ENCODE results near the gene DPT.

DPT gene

GRCh38 chr1:168687816-168688215 lies 41.2 kb downstream of the DPT start:
- no peak for DNase-seq (ENCODE audit: low read depth)
- no peak overlapping the region for H3K4me3 ChIP-seq (ENCODE audit: low read depth, low read length)
- TF ChIP-seq CTCF (IDR thresholded peaks at IDR 0.05; ENCODE audit: insufficient read depth, low read depth, low read length, missing control alignments) = no peak

GRCh38 chr1:168686666-168687065 lies 42.3 kb downstream of the DPT start:
- TF ChIP-seq CTCF (IDR thresholded peaks at IDR 0.05; ENCODE audit: insufficient read depth, low read depth, low read length, missing control alignments) = no peak
- no peak for DNase-seq (ENCODE audit: low read depth)
- H3K4me3 ChIP-seq (ENCODE audit: low read depth, low read length) = no peak overlapping the region

- TF ChIP-seq CTCF (IDR thresholded peaks at IDR 0.05; ENCODE audit: insufficient read depth, low read depth, low read length, missing control alignments) = no peak
- no peak for DNase-seq (ENCODE audit: low read depth)
Measured at GRCh38 chr1:168683871-168684270, 45.1 kb downstream of the DPT start.

GRCh38 chr1:168676861-168677260 lies 52.1 kb downstream of the DPT start:
- H3K4me3 ChIP-seq (ENCODE audit: low read depth, low read length) = no peak overlapping the region
- DNase-seq (ENCODE audit: low read depth) = no peak
- no peak for TF ChIP-seq CTCF (IDR thresholded peaks at IDR 0.05; ENCODE audit: insufficient read depth, low read depth, low read length, missing control alignments)

More at GRCh38 chr1:168683871-168684270, 45.1 kb downstream of the DPT start:
- no peak overlapping the region for H3K4me3 ChIP-seq (ENCODE audit: low read depth, low read length)

GRCh38 chr1:168676029-168676812 lies 52.8 kb downstream of the DPT start:
- DNase-seq (ENCODE audit: low read depth) = no peak
- no peak overlapping the region for H3K4me3 ChIP-seq (ENCODE audit: low read depth, low read length)
- TF ChIP-seq CTCF (IDR thresholded peaks at IDR 0.05; ENCODE audit: insufficient read depth, low read depth, low read length, missing control alignments) = no peak

- H3K4me3 ChIP-seq (ENCODE audit: low read depth, low read length) = no peak overlapping the region
- TF ChIP-seq CTCF (IDR thresholded peaks at IDR 0.05; ENCODE audit: insufficient read depth, low read depth, low read length, missing control alignments) = no peak
- no peak for DNase-seq (ENCODE audit: low read depth)
Measured at GRCh38 chr1:168673974-168674683, 54.9 kb downstream of the DPT start.

Data from GM12865 (cell line).